K562 (cell line): ENCODE measurements around the gene ATP6V1G1. TPM values are rescaled to one million over a fixed set of nuclear protein-coding genes. Genes with fewer than 3 reads are reported as not detected.
A peak's percentile ranks its signal among the peaks of the same experiment; 100 is the strongest.

Experiments
- ARID1B ChIP-seq: fragments of 450-650 bp; IDR thresholded peaks from 2 replicates; pipeline ENCODE4 v1.6.1; 2016; ENCODE audit warnings: antibody characterized with exemption, mild to moderate bottlenecking, inconsistent platforms
- ATF7 ChIP-seq: fragments of 450-650 bp; IDR thresholded peaks from 2 replicates; pipeline ENCODE4 v1.7.1; 2014; ENCODE audit warnings: mild to moderate bottlenecking, moderate library complexity
- BRD4 ChIP-seq: fragments of 200-600 bp; sonication (generic); IDR thresholded peaks from 2 replicates; pipeline ENCODE4 v1.6.1; 2017; ENCODE audit warnings: inconsistent platforms
- CBFA2T2 ChIP-seq: fragments of 450-650 bp; conservative IDR thresholded peaks from 2 replicates; pipeline ENCODE4 v1.6.1; 2017; ENCODE audit warnings: mild to moderate bottlenecking
- CC2D1A ChIP-seq: fragments of 450-650 bp; IDR thresholded peaks from 2 replicates; pipeline ENCODE4 v1.6.1; 2017; ENCODE audit warnings: mild to moderate bottlenecking
- DPF2 ChIP-seq: fragments of 450-650 bp; IDR thresholded peaks from 2 replicates; pipeline ENCODE4 v1.6.1; 2016
- ELF4 ChIP-seq: fragments of 450-650 bp; formaldehyde crosslinking; IDR thresholded peaks from 2 replicates; pipeline ENCODE4 v1.4.0; 2022; ENCODE audit warnings: missing genetic modification characterization
- HDAC2 ChIP-seq: fragments of 450-650 bp; IDR thresholded peaks from 2 replicates; pipeline ENCODE4 v1.6.1; 2016; ENCODE audit warnings: mild to moderate bottlenecking
- ILF3 ChIP-seq: fragments of 450-650 bp; IDR thresholded peaks from 2 replicates; pipeline ENCODE4 v1.6.1; 2018; ENCODE audit warnings: antibody characterized with exemption, mild to moderate bottlenecking, moderate library complexity, borderline replicate concordance
- NR1H2 ChIP-seq: sonication (generic); formaldehyde crosslinking; IDR thresholded peaks from 2 replicates; pipeline ENCODE4 v1.4.0; 2020; ENCODE audit warnings: mild to moderate bottlenecking, missing genetic modification reagents
- POLR2AphosphoS2 ChIP-seq: IDR thresholded peaks from 2 replicates; pipeline ENCODE4 v1.6.1; 2012; ENCODE audit warnings: low read length, improper control_type of control experiment
- POLR2H ChIP-seq: IDR thresholded peaks from 2 replicates; pipeline ENCODE4 v1.6.1; 2016; ENCODE audit warnings: missing genetic modification characterization, low read depth, mild to moderate bottlenecking, control low read depth, missing compliant biosample characterization, moderate library complexity
- PRDM10 ChIP-seq: fragments of 450-650 bp; IDR thresholded peaks from 2 replicates; pipeline ENCODE4 v1.6.1; 2018; ENCODE audit not compliant: partially characterized antibody
- RAD21 ChIP-seq, 2 experiments: fragments of 250-450 bp in 1 of 2; fragments of 450-650 bp in 1 of 2; sonication (Bioruptor Pico) in 1 of 2; formaldehyde crosslinking in 1 of 2; IDR thresholded peaks in 1 of 2; conservative IDR thresholded peaks in 1 of 2; 2 replicates each; pipeline versions ENCODE4 v1.4.0 to v1.8.0; 2020 to 2022; ENCODE audit warnings: mild to moderate bottlenecking in 2 of 2, moderate library complexity in 1 of 2
- RBFOX2 ChIP-seq: fragments of 200-400 bp; formaldehyde crosslinking; IDR thresholded peaks from 2 replicates; pipeline ENCODE4 v1.6.1; 2017; ENCODE audit warnings: low read depth, mild to moderate bottlenecking, low read length, moderate library complexity
- SP1 ChIP-seq: sonication (generic); formaldehyde crosslinking; IDR thresholded peaks from 2 replicates; pipeline ENCODE4 v1.8.1; 2022; ENCODE audit warnings: mild to moderate bottlenecking, missing genetic modification reagents
- TRIM28 ChIP-seq: fragments of 450-650 bp; IDR thresholded peaks from 2 replicates; pipeline ENCODE4 v1.6.1; 2017
- XRCC5 ChIP-seq: fragments of 200-400 bp; formaldehyde crosslinking; IDR thresholded peaks from 2 replicates; pipeline ENCODE4 v1.6.1; 2017; ENCODE audit warnings: low read depth, mild to moderate bottlenecking, low read length
- ZNF316 ChIP-seq: fragments of 450-650 bp; IDR thresholded peaks from 2 replicates; pipeline ENCODE4 v1.6.1; 2016
- ZNF444 ChIP-seq: fragments of 250-450 bp; sonication (Bioruptor Pico); IDR thresholded peaks from 2 replicates; pipeline ENCODE4 v1.4.0; 2020; ENCODE audit warnings: mild to moderate bottlenecking, moderate library complexity
- ZNF445 ChIP-seq: fragments of 250-450 bp; sonication (Bioruptor Pico); IDR thresholded peaks from 2 replicates; pipeline ENCODE4 v1.4.0; 2020; ENCODE audit warnings: low read depth, mild to moderate bottlenecking, moderate library complexity
- ZNF583 ChIP-seq: fragments of 250-450 bp; sonication (Bioruptor Pico); IDR thresholded peaks from 2 replicates; pipeline ENCODE4 v1.4.0; 2020
- polyA plus RNA-seq, 8 experiments: library from polyadenylated mRNA; depleted of rRNA in 4 of 8; stranded (reverse) in 5 of 8; unstranded in 3 of 8; fragments of >200 nt; fragmentation: Nextera tagmentation in 2 of 8; fragmentation: Illumina TruSeq in 1 of 8; extraction: Ambion mirVana in 2 of 8; extraction: Trizol in 1 of 8; gene quantifications; 2 replicates each; pipeline versions ENCODE4 v1.2.1 to v1.2.3, GENCODE V29; 2011 to 2014; ENCODE audit warnings: inconsistent platforms in 1 of 8, missing spikeins in 1 of 8
- total RNA-seq, 7 experiments: library from RNA; depleted of rRNA in 6 of 7; stranded (reverse); fragments of >200 nt in 6 of 7; fragmentation: Illumina TruSeq in 2 of 7; extraction: Trizol in 2 of 7; gene quantifications; 2 replicates each; pipeline versions ENCODE4 v1.2.1 to v1.2.3, GENCODE V29; 2011 to 2021; ENCODE audit warnings: low replicate concordance in 1 of 7
- TF ChIP-seq, protein P1 (sequence below): fragments of 450-650 bp; IDR thresholded peaks from 2 replicates; pipeline ENCODE4 v1.6.1; 2017; ENCODE audit warnings: mild to moderate bottlenecking, moderate library complexity
- TF ChIP-seq, protein P2 (sequence below): fragments of 450-650 bp; conservative IDR thresholded peaks from 2 replicates; pipeline ENCODE4 v1.6.1; 2016; ENCODE audit warnings: missing genetic modification characterization, low read depth, mild to moderate bottlenecking, control low read depth, missing compliant biosample characterization

The ATP6V1G1 gene
- total and polyA plus RNA-seq, 9 of the 15 experiments (the other 6 are each of a cell fraction or from before 2014, with no cell fraction given): 88.4 to 492 (median 193) TPM

DNA sequence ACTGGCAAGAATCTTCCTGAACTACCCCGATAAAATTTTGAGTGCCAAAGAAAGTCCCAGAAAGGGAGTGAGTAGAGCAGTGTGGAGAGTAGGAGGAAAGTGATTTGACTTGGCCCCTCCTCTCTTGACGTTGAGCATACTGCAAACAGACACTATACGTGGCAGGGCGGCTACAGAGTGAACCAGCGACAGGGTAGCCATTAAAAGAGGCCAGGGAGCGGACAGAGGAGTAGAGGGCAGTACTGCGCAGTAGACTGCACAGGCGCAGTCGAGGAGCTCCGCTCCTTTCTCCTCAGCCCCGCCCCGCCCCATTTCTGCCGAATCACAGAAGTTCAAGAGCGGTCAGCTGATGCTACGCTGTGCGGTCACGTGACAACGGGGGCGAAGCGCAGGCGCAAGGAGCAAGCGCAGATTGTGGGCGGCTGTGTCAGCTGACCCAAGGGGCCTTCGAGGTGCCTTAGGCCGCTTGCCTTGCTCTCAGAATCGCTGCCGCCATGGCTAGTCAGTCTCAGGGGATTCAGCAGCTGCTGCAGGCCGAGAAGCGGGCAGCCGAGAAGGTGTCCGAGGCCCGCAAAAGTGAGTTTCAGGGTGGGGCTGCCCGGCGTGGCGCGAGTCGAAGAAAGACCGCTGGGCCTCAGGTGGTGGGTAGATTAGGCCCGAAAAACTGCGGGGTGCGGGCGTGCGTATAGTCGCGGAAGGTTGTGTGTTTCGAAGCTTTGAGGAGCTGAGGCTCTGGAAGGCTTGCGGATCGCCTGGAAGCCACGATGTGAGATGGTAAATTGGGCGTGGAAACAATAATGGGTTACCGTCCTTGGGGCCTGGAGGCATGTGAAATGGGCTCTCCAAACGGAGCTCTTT is at the start of gene ATP6V1G1 (continued):
- TF ChIP-seq PRDM10 (peak; percentile 5), POLR2H (tag) (peak; percentile 91), ILF3 (peak; percentile 55; the same call in 1 of the 2 replicates), DPF2 (no peak), RBFOX2 (peak; percentile 97), ZNF316 (peak; percentile 82), ARID1B (no peak), CC2D1A (no peak), HDAC2 (peak; percentile 67; the same call in 1 of the 2 replicates), SP1 (CRISPR knock-in tag) (peak; percentile 84), BRD4 (peak; percentile 25), CBFA2T2 (peak; percentile 99), ZNF444 (CRISPR knock-in tag) (no peak), POLR2AphosphoS2 (peak; percentile 91; the same call in 1 of the 2 replicates), ZNF583 (CRISPR knock-in tag) (peak; percentile 78; the same call in 1 of the 2 replicates), TRIM28 (peak; percentile 15; the same call in 1 of the 2 replicates), XRCC5 (peak; percentile 16; the same call in 1 of the 2 replicates), ATF7 (peak; percentile 71; the same call in 1 of the 2 replicates), NR1H2 (CRISPR knock-in tag) (no peak), ELF4 (no peak), ZNF445 (CRISPR knock-in tag) (no peak), RAD21 (CRISPR knock-in tag; conservative IDR thresholded peaks at IDR 0.05 in 1 of 2, IDR thresholded peaks at IDR 0.05 in 1 of 2) (no peak)
- TF ChIP-seq, protein P1, sequence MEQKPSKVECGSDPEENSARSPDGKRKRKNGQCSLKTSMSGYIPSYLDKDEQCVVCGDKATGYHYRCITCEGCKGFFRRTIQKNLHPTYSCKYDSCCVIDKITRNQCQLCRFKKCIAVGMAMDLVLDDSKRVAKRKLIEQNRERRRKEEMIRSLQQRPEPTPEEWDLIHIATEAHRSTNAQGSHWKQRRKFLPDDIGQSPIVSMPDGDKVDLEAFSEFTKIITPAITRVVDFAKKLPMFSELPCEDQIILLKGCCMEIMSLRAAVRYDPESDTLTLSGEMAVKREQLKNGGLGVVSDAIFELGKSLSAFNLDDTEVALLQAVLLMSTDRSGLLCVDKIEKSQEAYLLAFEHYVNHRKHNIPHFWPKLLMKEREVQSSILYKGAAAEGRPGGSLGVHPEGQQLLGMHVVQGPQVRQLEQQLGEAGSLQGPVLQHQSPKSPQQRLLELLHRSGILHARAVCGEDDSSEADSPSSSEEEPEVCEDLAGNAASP: no peak
- TF ChIP-seq, protein P2, sequence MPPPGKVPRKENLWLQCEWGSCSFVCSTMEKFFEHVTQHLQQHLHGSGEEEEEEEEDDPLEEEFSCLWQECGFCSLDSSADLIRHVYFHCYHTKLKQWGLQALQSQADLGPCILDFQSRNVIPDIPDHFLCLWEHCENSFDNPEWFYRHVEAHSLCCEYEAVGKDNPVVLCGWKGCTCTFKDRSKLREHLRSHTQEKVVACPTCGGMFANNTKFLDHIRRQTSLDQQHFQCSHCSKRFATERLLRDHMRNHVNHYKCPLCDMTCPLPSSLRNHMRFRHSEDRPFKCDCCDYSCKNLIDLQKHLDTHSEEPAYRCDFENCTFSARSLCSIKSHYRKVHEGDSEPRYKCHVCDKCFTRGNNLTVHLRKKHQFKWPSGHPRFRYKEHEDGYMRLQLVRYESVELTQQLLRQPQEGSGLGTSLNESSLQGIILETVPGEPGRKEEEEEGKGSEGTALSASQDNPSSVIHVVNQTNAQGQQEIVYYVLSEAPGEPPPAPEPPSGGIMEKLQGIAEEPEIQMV: no peak
